ENCODE data around the gene NADSYN1.

GRCh38 chr11:71434576-71435130, 18.4 kb upstream of the NADSYN1 start:
- TF ChIP-seq, protein P1, sequence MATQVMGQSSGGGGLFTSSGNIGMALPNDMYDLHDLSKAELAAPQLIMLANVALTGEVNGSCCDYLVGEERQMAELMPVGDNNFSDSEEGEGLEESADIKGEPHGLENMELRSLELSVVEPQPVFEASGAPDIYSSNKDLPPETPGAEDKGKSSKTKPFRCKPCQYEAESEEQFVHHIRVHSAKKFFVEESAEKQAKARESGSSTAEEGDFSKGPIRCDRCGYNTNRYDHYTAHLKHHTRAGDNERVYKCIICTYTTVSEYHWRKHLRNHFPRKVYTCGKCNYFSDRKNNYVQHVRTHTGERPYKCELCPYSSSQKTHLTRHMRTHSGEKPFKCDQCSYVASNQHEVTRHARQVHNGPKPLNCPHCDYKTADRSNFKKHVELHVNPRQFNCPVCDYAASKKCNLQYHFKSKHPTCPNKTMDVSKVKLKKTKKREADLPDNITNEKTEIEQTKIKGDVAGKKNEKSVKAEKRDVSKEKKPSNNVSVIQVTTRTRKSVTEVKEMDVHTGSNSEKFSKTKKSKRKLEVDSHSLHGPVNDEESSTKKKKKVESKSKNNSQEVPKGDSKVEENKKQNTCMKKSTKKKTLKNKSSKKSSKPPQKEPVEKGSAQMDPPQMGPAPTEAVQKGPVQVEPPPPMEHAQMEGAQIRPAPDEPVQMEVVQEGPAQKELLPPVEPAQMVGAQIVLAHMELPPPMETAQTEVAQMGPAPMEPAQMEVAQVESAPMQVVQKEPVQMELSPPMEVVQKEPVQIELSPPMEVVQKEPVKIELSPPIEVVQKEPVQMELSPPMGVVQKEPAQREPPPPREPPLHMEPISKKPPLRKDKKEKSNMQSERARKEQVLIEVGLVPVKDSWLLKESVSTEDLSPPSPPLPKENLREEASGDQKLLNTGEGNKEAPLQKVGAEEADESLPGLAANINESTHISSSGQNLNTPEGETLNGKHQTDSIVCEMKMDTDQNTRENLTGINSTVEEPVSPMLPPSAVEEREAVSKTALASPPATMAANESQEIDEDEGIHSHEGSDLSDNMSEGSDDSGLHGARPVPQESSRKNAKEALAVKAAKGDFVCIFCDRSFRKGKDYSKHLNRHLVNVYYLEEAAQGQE (IDR thresholded peaks at IDR 0.05; ENCODE audit: low read depth): no peak
- TF ChIP-seq, protein P2, sequence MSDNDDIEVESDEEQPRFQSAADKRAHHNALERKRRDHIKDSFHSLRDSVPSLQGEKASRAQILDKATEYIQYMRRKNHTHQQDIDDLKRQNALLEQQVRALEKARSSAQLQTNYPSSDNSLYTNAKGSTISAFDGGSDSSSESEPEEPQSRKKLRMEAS (IDR thresholded peaks at IDR 0.05): no peak
- TF ChIP-seq FOXM1 (IDR thresholded peaks at IDR 0.05; ENCODE audit: borderline replicate concordance, low read depth) (no peak), YY1 (IDR thresholded peaks at IDR 0.05; ENCODE audit: low read depth) (no peak), CREB1 (IDR thresholded peaks at IDR 0.05; ENCODE audit: low read depth) (no peak), RAD21 (IDR thresholded peaks at IDR 0.05; ENCODE audit: low read depth) (no peak), CEBPB (IDR thresholded peaks at IDR 0.05) (no peak), ZBTB7A (IDR thresholded peaks at IDR 0.05; ENCODE audit: low read depth) (no peak), TCF12 (IDR thresholded peaks at IDR 0.05; ENCODE audit: low read depth) (no peak)
- TF ChIP-seq, protein P3, sequence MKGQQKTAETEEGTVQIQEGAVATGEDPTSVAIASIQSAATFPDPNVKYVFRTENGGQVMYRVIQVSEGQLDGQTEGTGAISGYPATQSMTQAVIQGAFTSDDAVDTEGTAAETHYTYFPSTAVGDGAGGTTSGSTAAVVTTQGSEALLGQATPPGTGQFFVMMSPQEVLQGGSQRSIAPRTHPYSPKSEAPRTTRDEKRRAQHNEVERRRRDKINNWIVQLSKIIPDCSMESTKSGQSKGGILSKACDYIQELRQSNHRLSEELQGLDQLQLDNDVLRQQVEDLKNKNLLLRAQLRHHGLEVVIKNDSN (IDR thresholded peaks at IDR 0.05): no peak

Data from Ishikawa (cell line).